ENCODE data around the gene PTPRD.

PTPRD gene

GRCh38 chr9:10251490-10251889, 361.3 kb downstream of the PTPRD start:
- Histone ChIP-seq H3K27ac (no peak overlapping the region), H3K79me2 (ENCODE audit: insufficient read depth, low read depth) (no peaks in the 10 kb centered on the region), H3K36me3 (ENCODE audit: insufficient read depth) (no peaks in the 10 kb centered on the region), H3K4me1 (ENCODE audit: low read depth, poor library complexity, severe bottlenecking) (no peaks in the 10 kb centered on the region), H3K4me3 (IDR thresholded peaks at IDR 0.05; ENCODE audit: insufficient read depth, low read depth, low read length) (no peak overlapping the region), H3K27me3 (ENCODE audit: insufficient read depth, low read depth) (no peaks in the 10 kb centered on the region), H3K9ac (no peak overlapping the region), H3K4me2 (no peak overlapping the region), H2AFZ (ENCODE audit: low read depth) (no peak overlapping the region), H4K20me1 (ENCODE audit: insufficient read depth) (no peaks in the 10 kb centered on the region)
- TF ChIP-seq CTCF (conservative IDR thresholded peaks at IDR 0.05; ENCODE audit: low read depth, low read length), result no peak

GRCh38 chr9:10250219-10250618, 362.6 kb downstream of the PTPRD start:
- no peaks in the 10 kb centered on the region for H3K27me3 ChIP-seq (ENCODE audit: insufficient read depth, low read depth)
- no peaks in the 10 kb centered on the region for H3K36me3 ChIP-seq (ENCODE audit: insufficient read depth)
- no peaks in the 10 kb centered on the region for H3K79me2 ChIP-seq (ENCODE audit: insufficient read depth, low read depth)
- no peak overlapping the region for H3K9ac ChIP-seq
- H3K4me1 ChIP-seq (ENCODE audit: low read depth, poor library complexity, severe bottlenecking), result no peaks in the 10 kb centered on the region
- H3K4me3 ChIP-seq (IDR thresholded peaks at IDR 0.05; ENCODE audit: insufficient read depth, low read depth, low read length), result no peak overlapping the region
- no peaks in the 10 kb centered on the region for H4K20me1 ChIP-seq (ENCODE audit: insufficient read depth)
- no peak overlapping the region for H3K4me2 ChIP-seq
- H2AFZ ChIP-seq (ENCODE audit: low read depth), result no peak overlapping the region
- no peak overlapping the region for H3K27ac ChIP-seq
- no peak for TF ChIP-seq CTCF (conservative IDR thresholded peaks at IDR 0.05; ENCODE audit: low read depth, low read length)

GRCh38 chr9:10248890-10249289, 363.9 kb downstream of the PTPRD start:
- Histone ChIP-seq H3K9ac (no peak overlapping the region), H3K36me3 (ENCODE audit: insufficient read depth) (no peaks in the 10 kb centered on the region), H3K4me1 (ENCODE audit: low read depth, poor library complexity, severe bottlenecking) (no peaks in the 10 kb centered on the region), H3K4me3 (IDR thresholded peaks at IDR 0.05; ENCODE audit: insufficient read depth, low read depth, low read length) (no peak overlapping the region), H3K27me3 (ENCODE audit: insufficient read depth, low read depth) (no peaks in the 10 kb centered on the region), H3K4me2 (no peak overlapping the region), H2AFZ (ENCODE audit: low read depth) (no peak overlapping the region), H4K20me1 (ENCODE audit: insufficient read depth) (no peaks in the 10 kb centered on the region), H3K27ac (no peak overlapping the region), H3K79me2 (ENCODE audit: insufficient read depth, low read depth) (no peaks in the 10 kb centered on the region)
- no peak for TF ChIP-seq CTCF (conservative IDR thresholded peaks at IDR 0.05; ENCODE audit: low read depth, low read length)

GRCh38 chr9:10242255-10242654, 370.5 kb downstream of the PTPRD start:
- no peak for TF ChIP-seq CTCF (conservative IDR thresholded peaks at IDR 0.05; ENCODE audit: low read depth, low read length)
- no peaks in the 10 kb centered on the region for H3K4me1 ChIP-seq (ENCODE audit: low read depth, poor library complexity, severe bottlenecking)
- no peak overlapping the region for H3K27ac ChIP-seq
- H3K36me3 ChIP-seq (ENCODE audit: insufficient read depth), result no peaks in the 10 kb centered on the region
- no peaks in the 10 kb centered on the region for H3K27me3 ChIP-seq (ENCODE audit: insufficient read depth, low read depth)
- H4K20me1 ChIP-seq (ENCODE audit: insufficient read depth), result no peaks in the 10 kb centered on the region
- no peak overlapping the region for H2AFZ ChIP-seq (ENCODE audit: low read depth)
- no peak overlapping the region for H3K4me3 ChIP-seq (IDR thresholded peaks at IDR 0.05; ENCODE audit: insufficient read depth, low read depth, low read length)
- H3K9ac ChIP-seq, result no peak overlapping the region
- no peak overlapping the region for H3K4me2 ChIP-seq
- no peaks in the 10 kb centered on the region for H3K79me2 ChIP-seq (ENCODE audit: insufficient read depth, low read depth)

- Histone ChIP-seq H2AFZ (ENCODE audit: low read depth) (no peak overlapping the region), H3K27me3 (ENCODE audit: insufficient read depth, low read depth) (no peaks in the 10 kb centered on the region), H3K4me1 (ENCODE audit: low read depth, poor library complexity, severe bottlenecking) (no peaks in the 10 kb centered on the region), H3K27ac (no peak overlapping the region), H3K4me2 (no peak overlapping the region), H3K9ac (no peak overlapping the region), H3K36me3 (ENCODE audit: insufficient read depth) (no peaks in the 10 kb centered on the region), H3K4me3 (IDR thresholded peaks at IDR 0.05; ENCODE audit: insufficient read depth, low read depth, low read length) (no peak overlapping the region), H4K20me1 (ENCODE audit: insufficient read depth) (no peaks in the 10 kb centered on the region), H3K79me2 (ENCODE audit: insufficient read depth, low read depth) (no peaks in the 10 kb centered on the region)
- TF ChIP-seq CTCF (conservative IDR thresholded peaks at IDR 0.05; ENCODE audit: low read depth, low read length), result no peak
Measured at GRCh38 chr9:10238087-10238486, 374.7 kb downstream of the PTPRD start.

Data from KMS-11 (cell line).